Fibroblast of lung (primary cell): ENCODE measurements around the gene STX4. TPM values are rescaled to one million over a fixed set of nuclear protein-coding genes. Genes with fewer than 3 reads are reported as not detected.

Source experiments
- DNase-seq, 2 donors: peaks; one replicate each; pipeline versions ENCODE4 v3.0.0 to v3.0.0-alpha.2; 2010; ENCODE audit warnings: low read depth in 2 of 2
- H2AFZ ChIP-seq: 2 replicates; pipeline ENCODE4 v1.5.1; 2012; ENCODE audit warnings: low read length, control low read depth, inconsistent platforms
- H3K27ac ChIP-seq: 2 replicates; pipeline ENCODE4 v1.5.1; 2011; ENCODE audit warnings: low read length, control low read depth; ENCODE audit not compliant: insufficient read depth
- H3K27me3 ChIP-seq: 2 replicates; pipeline ENCODE4 v1.5.1; 2011; ENCODE audit warnings: mild to moderate bottlenecking, low read length; ENCODE audit not compliant: control insufficient read depth, insufficient read depth
- H3K36me3 ChIP-seq: 2 replicates; pipeline ENCODE4 v1.5.1; 2011; ENCODE audit warnings: low read length; ENCODE audit not compliant: control insufficient read depth, insufficient read depth
- H3K4me1 ChIP-seq: 2 replicates; pipeline ENCODE4 v1.5.1; 2011; ENCODE audit warnings: low read length; ENCODE audit not compliant: control insufficient read depth, insufficient read depth; ENCODE audit errors: extremely low read depth
- H3K4me2 ChIP-seq: 2 replicates; pipeline ENCODE4 v1.5.1; 2011; ENCODE audit warnings: low read length, control low read depth; ENCODE audit not compliant: insufficient read depth; ENCODE audit errors: extremely low read depth
- H3K4me3 ChIP-seq, 4 experiments: fragments of 200-600 bp in 1 of 4; sonication (generic) in 1 of 4; replicated peaks in 1 of 4; 2 replicates each; pipeline ENCODE4 v1.5.1; 2011 to 2016; ENCODE audit warnings: low read length in 4 of 4, low read depth in 3 of 4, mild to moderate bottlenecking in 3 of 4, control low read depth in 2 of 4, inconsistent platforms in 1 of 4, mixed read lengths in 1 of 4; ENCODE audit not compliant: insufficient read depth in 1 of 4; ENCODE audit errors: control extremely low read depth in 1 of 4
- H3K79me2 ChIP-seq: 2 replicates; pipeline ENCODE4 v1.5.1; 2012; ENCODE audit warnings: mild to moderate bottlenecking, low read length, inconsistent platforms; ENCODE audit not compliant: control insufficient read depth, insufficient read depth
- H3K9ac ChIP-seq: 2 replicates; pipeline ENCODE4 v1.5.1; 2011; ENCODE audit warnings: mild to moderate bottlenecking, low read length, control low read depth; ENCODE audit not compliant: insufficient read depth
- H3K9me3 ChIP-seq: 2 replicates; pipeline ENCODE4 v1.5.1; 2012; ENCODE audit warnings: low read depth, low read length; ENCODE audit not compliant: control insufficient read depth, insufficient read depth
- H4K20me1 ChIP-seq: 2 replicates; pipeline ENCODE4 v1.5.1; 2011; ENCODE audit warnings: low read length; ENCODE audit not compliant: control insufficient read depth, insufficient read depth; ENCODE audit errors: extremely low read depth
- EZH2 ChIP-seq: IDR thresholded peaks from 2 replicates; pipeline ENCODE4 v1.5.1; 2012; ENCODE audit warnings: low read length, control low read depth, mild to moderate bottlenecking; ENCODE audit errors: missing control alignments
- polyA plus RNA-seq, 2 donors: library from polyadenylated mRNA; depleted of rRNA in 1 of 2; stranded (reverse) in 1 of 2; unstranded in 1 of 2; fragments of >200 nt; gene quantifications; 2 replicates each; pipeline ENCODE4 v1.2.1, GENCODE V29; 2011 to 2012; ENCODE audit warnings: missing spikeins in 1 of 2
- total RNA-seq: library from RNA; depleted of rRNA; stranded (reverse); fragments of >200 nt; gene quantifications from 2 replicates; pipeline ENCODE4 v1.2.1, GENCODE V29; 2014
- TF ChIP-seq, protein P1 (sequence below), 2 donors: IDR thresholded peaks in 1 of 2; conservative IDR thresholded peaks in 1 of 2; 1 replicate in 1 of 2; 2 replicates in 1 of 2; pipeline ENCODE4 v1.5.1; 2011 to 2012; ENCODE audit warnings: low read length in 2 of 2, control low read depth in 1 of 2, inconsistent platforms in 1 of 2, low read depth in 1 of 2, mild to moderate bottlenecking in 1 of 2

Gene STX4
- total and polyA plus RNA-seq, 2 donors (not counting 1 experiment from before 2014, with no cell fraction given), result 37.5 to 42.8 TPM

DNA sequence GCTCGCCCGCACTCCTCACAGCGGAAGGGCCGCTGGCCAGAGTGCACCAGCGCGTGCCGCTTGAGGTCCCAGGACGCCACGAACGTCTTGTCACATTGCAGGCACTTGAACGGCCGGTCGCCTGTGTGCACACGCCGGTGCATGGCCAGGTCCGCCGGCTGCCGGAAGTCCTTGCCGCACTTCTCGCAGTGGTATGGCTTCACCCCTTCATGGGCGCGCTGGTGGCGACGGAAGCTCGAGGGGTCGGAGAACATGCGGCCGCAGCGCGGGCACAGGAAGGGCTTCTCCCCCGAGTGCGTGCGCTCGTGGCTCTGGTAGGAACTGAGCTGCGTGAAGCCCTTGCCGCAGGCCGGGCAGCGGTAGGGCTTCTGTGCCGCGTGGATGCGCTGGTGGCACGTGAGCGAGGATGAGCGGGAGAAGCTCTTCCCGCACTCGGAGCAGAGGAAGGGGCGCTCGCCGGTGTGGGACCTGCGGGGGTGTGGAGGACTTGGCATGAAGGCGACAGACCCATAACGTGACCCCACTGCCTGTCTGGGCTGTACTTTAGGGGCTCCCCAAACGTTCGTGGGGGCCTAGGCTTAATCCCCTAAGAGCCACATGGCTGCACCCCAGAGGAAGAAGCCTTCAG is 28.6 kb downstream of the STX4 start:
- H2AFZ ChIP-seq, result no peak overlapping the region
- no peak overlapping the region for H3K4me2 ChIP-seq
- H3K36me3 ChIP-seq, result peaks cover 27% of the 10 kb centered on the region
- H3K9me3 ChIP-seq, result no peaks in the 10 kb centered on the region
- no peak overlapping the region for H3K27ac ChIP-seq
- H3K4me3 ChIP-seq, result no peak overlapping the region
- peaks cover 15% of the 10 kb centered on the region for H3K4me1 ChIP-seq
- H3K79me2 ChIP-seq, result peaks cover 38% of the 10 kb centered on the region
- H4K20me1 ChIP-seq, result no peaks in the 10 kb centered on the region
- no peak for DNase-seq
- H3K27me3 ChIP-seq, result no peaks in the 10 kb centered on the region
- H3K9ac ChIP-seq, result no peak overlapping the region
- TF ChIP-seq, protein P1, sequence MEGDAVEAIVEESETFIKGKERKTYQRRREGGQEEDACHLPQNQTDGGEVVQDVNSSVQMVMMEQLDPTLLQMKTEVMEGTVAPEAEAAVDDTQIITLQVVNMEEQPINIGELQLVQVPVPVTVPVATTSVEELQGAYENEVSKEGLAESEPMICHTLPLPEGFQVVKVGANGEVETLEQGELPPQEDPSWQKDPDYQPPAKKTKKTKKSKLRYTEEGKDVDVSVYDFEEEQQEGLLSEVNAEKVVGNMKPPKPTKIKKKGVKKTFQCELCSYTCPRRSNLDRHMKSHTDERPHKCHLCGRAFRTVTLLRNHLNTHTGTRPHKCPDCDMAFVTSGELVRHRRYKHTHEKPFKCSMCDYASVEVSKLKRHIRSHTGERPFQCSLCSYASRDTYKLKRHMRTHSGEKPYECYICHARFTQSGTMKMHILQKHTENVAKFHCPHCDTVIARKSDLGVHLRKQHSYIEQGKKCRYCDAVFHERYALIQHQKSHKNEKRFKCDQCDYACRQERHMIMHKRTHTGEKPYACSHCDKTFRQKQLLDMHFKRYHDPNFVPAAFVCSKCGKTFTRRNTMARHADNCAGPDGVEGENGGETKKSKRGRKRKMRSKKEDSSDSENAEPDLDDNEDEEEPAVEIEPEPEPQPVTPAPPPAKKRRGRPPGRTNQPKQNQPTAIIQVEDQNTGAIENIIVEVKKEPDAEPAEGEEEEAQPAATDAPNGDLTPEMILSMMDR (conservative IDR thresholded peaks at IDR 0.05 in 1 of 2, IDR thresholded peaks at IDR 0.05 in 1 of 2; ENCODE audit: low read depth in 1 of 2, low read length in 2 of 2), result no peak
- no peak for TF ChIP-seq EZH2

DNA sequence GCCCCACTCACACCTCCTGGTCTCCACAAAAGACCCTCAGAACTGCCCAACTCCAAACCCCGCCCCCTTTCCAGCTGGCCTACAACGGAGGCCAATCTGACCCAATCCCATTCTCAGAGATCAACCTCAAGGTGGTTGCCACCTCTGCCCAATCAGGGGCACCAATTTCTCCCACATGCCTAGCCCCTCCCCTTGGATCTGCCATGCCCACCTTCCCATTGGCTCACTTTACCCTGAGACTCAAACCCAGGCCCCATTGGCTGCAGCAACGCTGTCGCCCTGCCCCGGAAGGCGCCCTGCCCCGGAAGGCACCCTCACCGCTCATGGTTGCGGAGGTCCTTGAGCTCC is 30.1 kb downstream of the STX4 start:
- H3K9ac ChIP-seq, result no peak overlapping the region
- H3K4me3 ChIP-seq, result no peak overlapping the region

DNA sequence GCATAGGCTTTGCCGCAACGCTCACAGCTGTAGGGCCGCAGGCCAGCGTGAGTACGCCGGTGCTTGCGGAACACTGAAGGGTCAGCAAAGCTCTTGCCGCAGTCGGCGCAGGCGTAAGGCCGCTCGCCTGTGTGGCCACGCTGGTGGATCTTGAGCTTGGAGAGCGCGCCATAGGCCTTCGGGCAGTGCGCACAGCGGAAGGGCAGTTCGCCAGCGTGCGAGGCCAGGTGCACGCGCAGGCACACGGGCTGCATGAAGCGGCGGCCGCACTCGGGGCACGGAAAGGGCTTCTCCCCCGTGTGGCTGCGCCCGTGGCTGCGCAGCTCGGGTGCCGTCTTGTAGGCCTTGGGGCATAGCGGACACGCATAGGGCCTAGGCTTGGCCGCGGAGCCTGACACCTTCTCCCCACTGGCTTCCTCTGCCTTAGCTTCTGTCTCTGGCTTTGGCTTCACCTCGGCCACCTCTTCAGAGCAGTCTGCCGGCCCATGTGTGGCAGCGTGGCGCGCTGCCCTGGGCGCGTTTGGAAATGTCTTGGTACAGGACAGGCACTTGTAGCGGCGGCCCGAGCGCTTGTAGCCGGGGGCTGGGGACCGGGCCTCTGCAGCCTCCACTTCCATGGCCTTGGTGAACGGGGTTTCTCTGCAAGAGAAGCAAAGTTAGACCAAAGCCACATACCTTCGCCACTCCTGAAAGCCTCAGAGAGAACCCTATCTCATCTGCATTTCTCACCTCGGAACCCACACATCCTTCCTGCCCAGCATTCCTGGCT is 30.7 kb downstream of the STX4 start:
- Histone ChIP-seq H2AFZ (no peak overlapping the region), H3K27ac (peak overlapping the region; percentile 89), H4K20me1 (no peaks in the 10 kb centered on the region), H3K79me2 (peaks cover 55% of the 10 kb centered on the region), H3K4me3 (no peak overlapping the region), H3K9ac (peak overlapping the region; percentile 61), H3K36me3 (peaks cover 25% of the 10 kb centered on the region), H3K4me1 (peaks cover 15% of the 10 kb centered on the region), H3K27me3 (no peaks in the 10 kb centered on the region), H3K4me2 (peak overlapping the region; percentile 67), H3K9me3 (no peaks in the 10 kb centered on the region)
- TF ChIP-seq, protein P1 (conservative IDR thresholded peaks at IDR 0.05 in 1 of 2, IDR thresholded peaks at IDR 0.05 in 1 of 2; ENCODE audit: low read depth in 1 of 2, low read length in 2 of 2), result no peak
- no peak for TF ChIP-seq EZH2
- DNase-seq, result peak in 1 of 2 donors; percentile 53

More for the DNA sequence above, 30.1 kb downstream of the STX4 start:
- no peaks in the 10 kb centered on the region for H4K20me1 ChIP-seq
- H3K4me2 ChIP-seq, result no peak overlapping the region
- peaks cover 15% of the 10 kb centered on the region for H3K4me1 ChIP-seq
- H3K27me3 ChIP-seq, result no peaks in the 10 kb centered on the region
- peaks cover 25% of the 10 kb centered on the region for H3K36me3 ChIP-seq
- peaks cover 50% of the 10 kb centered on the region for H3K79me2 ChIP-seq
- no peaks in the 10 kb centered on the region for H3K9me3 ChIP-seq
- no peak for TF ChIP-seq EZH2
- TF ChIP-seq, protein P1 (conservative IDR thresholded peaks at IDR 0.05 in 1 of 2, IDR thresholded peaks at IDR 0.05 in 1 of 2; ENCODE audit: low read depth in 1 of 2, low read length in 2 of 2), result no peak
- H2AFZ ChIP-seq, result no peak overlapping the region
- no peak for DNase-seq
- peak overlapping the region; percentile 89 for H3K27ac ChIP-seq
